Stimulated activated naive CD8-positive, alpha-beta T cell treated with anti-CD3 and anti-CD28 coated beads, Interleukin-15, Interleukin-2, amounts not matched to agents 100 ng/mL and 50 ng/mL, for 24 hours (primary cell): Measurements from ENCODE around the gene ABCC8.
A peak's percentile ranks its signal among the peaks of the same experiment; 100 is the strongest.

Experiments
- H3K27ac Mint-ChIP-seq: one replicate; pipeline ENCODE4 v1.8.0; 2021; ENCODE audit warnings: mild to moderate bottlenecking, mixed read lengths
- H3K27me3 Mint-ChIP-seq: one replicate; pipeline ENCODE4 v1.8.0; 2021; ENCODE audit warnings: mixed read lengths
- H3K36me3 Mint-ChIP-seq: one replicate; pipeline ENCODE4 v1.8.0; 2021; ENCODE audit warnings: low read depth, mixed read lengths
- H3K4me1 Mint-ChIP-seq: one replicate; pipeline ENCODE4 v1.8.0; 2021; ENCODE audit warnings: low read depth, mixed read lengths
- H3K4me3 Mint-ChIP-seq: one replicate; pipeline ENCODE4 v1.8.0; 2021; ENCODE audit warnings: mild to moderate bottlenecking, mixed read lengths
- H3K9me3 Mint-ChIP-seq: one replicate; pipeline ENCODE4 v1.8.0; 2021; ENCODE audit warnings: mixed read lengths

The ABCC8 gene

GRCh38 chr11:17388609-17389210, 87.9 kb downstream of the ABCC8 start, which contains the start of gene KCNJ11:
KCNJ11 (minus strand) TSS chr11:17388659; CDS start chr11:17388091, 568 bp downstream.
- no peaks in the 10 kb centered on the region for H3K27me3 Mint-ChIP-seq
- H3K9me3 Mint-ChIP-seq, result no peaks in the 10 kb centered on the region
- no peak within 1 kb of the TSS for H3K27ac Mint-ChIP-seq
- no peaks in the 10 kb centered on the region for H3K4me1 Mint-ChIP-seq
- H3K4me3 Mint-ChIP-seq, result peak within 1 kb of the TSS; percentile 66
- H3K36me3 Mint-ChIP-seq, result no peaks in the 10 kb centered on the region

GRCh38 chr11:17387811-17388210, 88.8 kb downstream of the ABCC8 start:
- Mint-ChIP-seq H3K27ac (no peak overlapping the region), H3K4me1 (no peaks in the 10 kb centered on the region)

GRCh38 chr11:17387254-17387653, 89.4 kb downstream of the ABCC8 start:
- no peaks in the 10 kb centered on the region for H3K27me3 Mint-ChIP-seq
- no peaks in the 10 kb centered on the region for H3K4me1 Mint-ChIP-seq
- H3K27ac Mint-ChIP-seq, result no peak overlapping the region
- no peaks in the 10 kb centered on the region for H3K9me3 Mint-ChIP-seq
- no peak overlapping the region for H3K4me3 Mint-ChIP-seq
- H3K36me3 Mint-ChIP-seq, result no peaks in the 10 kb centered on the region

More at GRCh38 chr11:17387811-17388210, 88.8 kb downstream of the ABCC8 start:
- no peaks in the 10 kb centered on the region for H3K36me3 Mint-ChIP-seq
- no peak overlapping the region for H3K4me3 Mint-ChIP-seq
- H3K27me3 Mint-ChIP-seq, result no peaks in the 10 kb centered on the region
- H3K9me3 Mint-ChIP-seq, result no peaks in the 10 kb centered on the region

GRCh38 chr11:17386331-17387084, 90.1 kb downstream of the ABCC8 start:
- no peaks in the 10 kb centered on the region for H3K9me3 Mint-ChIP-seq
- H3K4me3 Mint-ChIP-seq, result no peak overlapping the region
- no peaks in the 10 kb centered on the region for H3K4me1 Mint-ChIP-seq
- no peak overlapping the region for H3K27ac Mint-ChIP-seq
- no peaks in the 10 kb centered on the region for H3K27me3 Mint-ChIP-seq
- no peaks in the 10 kb centered on the region for H3K36me3 Mint-ChIP-seq

DNA sequence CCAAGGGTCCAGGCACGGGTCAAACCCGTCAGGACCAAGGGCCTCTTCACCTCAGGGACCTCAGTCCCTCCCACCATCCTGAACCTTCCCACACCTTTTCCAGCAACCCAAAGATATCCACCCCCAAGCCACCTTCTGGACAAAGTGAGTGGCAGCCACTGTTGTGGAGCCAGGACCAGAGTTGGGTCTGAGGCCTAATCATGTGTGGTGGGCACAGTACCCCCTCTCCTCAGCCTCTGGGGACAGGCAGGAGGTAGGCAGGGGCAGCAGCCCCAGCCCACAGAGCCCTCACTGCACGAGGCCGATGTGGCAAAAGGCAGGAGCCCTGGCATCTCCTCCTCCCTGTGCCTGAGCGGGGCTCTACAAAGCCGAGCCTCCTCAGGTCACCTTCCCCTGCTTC, 90.7 kb downstream of the ABCC8 start:
- Mint-ChIP-seq H3K36me3 (no peaks in the 10 kb centered on the region), H3K9me3 (no peaks in the 10 kb centered on the region), H3K27me3 (no peaks in the 10 kb centered on the region), H3K27ac (no peak overlapping the region), H3K4me3 (no peak overlapping the region), H3K4me1 (no peaks in the 10 kb centered on the region)

DNA sequence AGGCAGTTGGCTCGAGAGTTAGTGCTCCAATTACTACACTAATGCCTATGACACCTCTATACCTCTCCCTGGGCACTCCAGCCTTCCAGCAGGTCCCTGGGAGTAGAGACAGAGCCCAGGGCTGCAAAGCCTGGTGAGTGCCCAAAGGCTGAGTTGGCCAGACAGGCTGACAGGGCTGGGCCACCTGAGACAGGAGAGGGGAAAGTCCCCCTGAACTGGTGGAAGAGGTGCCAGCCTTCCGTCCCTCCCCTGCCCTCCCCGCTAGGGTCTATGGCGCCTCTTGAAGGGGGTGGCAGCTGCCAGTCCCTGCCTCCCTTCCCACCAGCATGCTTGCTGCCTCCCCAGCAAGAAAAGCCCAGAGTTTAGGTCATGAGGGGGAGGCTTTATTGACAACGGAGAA, 91.2 kb downstream of the ABCC8 start:
- H3K27me3 Mint-ChIP-seq, result no peaks in the 10 kb centered on the region
- H3K4me1 Mint-ChIP-seq, result no peaks in the 10 kb centered on the region
- H3K4me3 Mint-ChIP-seq, result no peak overlapping the region
- H3K27ac Mint-ChIP-seq, result no peak overlapping the region
- no peaks in the 10 kb centered on the region for H3K9me3 Mint-ChIP-seq
- no peaks in the 10 kb centered on the region for H3K36me3 Mint-ChIP-seq

GRCh38 chr11:17384002-17384511, 92.6 kb downstream of the ABCC8 start:
- H3K4me1 Mint-ChIP-seq, result no peaks in the 10 kb centered on the region
- H3K9me3 Mint-ChIP-seq, result no peaks in the 10 kb centered on the region
- H3K27ac Mint-ChIP-seq, result no peak overlapping the region
- peaks cover 3% of the 10 kb centered on the region for H3K36me3 Mint-ChIP-seq
- H3K27me3 Mint-ChIP-seq, result no peaks in the 10 kb centered on the region
- no peak overlapping the region for H3K4me3 Mint-ChIP-seq

GRCh38 chr11:17383461-17383860, 93.2 kb downstream of the ABCC8 start:
- Mint-ChIP-seq H3K27ac (no peak overlapping the region), H3K4me3 (no peak overlapping the region), H3K9me3 (no peaks in the 10 kb centered on the region), H3K36me3 (peaks cover 3% of the 10 kb centered on the region), H3K27me3 (no peaks in the 10 kb centered on the region), H3K4me1 (no peaks in the 10 kb centered on the region)

GRCh38 chr11:17382046-17382728, 94.5 kb downstream of the ABCC8 start:
- H3K36me3 Mint-ChIP-seq, result peaks cover 3% of the 10 kb centered on the region
- H3K27ac Mint-ChIP-seq, result no peak overlapping the region
- H3K4me1 Mint-ChIP-seq, result no peaks in the 10 kb centered on the region
- H3K9me3 Mint-ChIP-seq, result no peaks in the 10 kb centered on the region
- H3K4me3 Mint-ChIP-seq, result no peak overlapping the region
- no peaks in the 10 kb centered on the region for H3K27me3 Mint-ChIP-seq

DNA sequence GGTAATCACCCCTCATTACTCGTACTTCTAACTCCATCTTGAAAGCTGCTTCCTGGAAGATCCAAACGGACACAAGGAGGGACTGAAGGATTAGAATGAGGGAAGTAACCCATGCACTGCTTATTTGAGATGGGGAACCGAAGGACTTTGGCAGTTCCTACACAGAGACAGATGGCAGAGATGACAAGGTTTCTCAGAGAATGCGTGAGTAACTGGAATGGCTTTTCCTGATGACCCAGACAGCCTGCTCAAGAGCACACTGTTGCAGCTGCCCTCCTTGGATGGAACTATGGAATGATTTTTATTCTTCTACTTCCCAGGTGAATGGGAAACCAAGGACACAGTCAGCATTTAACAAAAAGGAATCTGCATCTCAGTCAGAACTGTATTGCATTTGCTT, 95.5 kb downstream of the ABCC8 start:
- no peaks in the 10 kb centered on the region for H3K4me1 Mint-ChIP-seq
- H3K4me3 Mint-ChIP-seq, result no peak overlapping the region
- no peaks in the 10 kb centered on the region for H3K27me3 Mint-ChIP-seq
- H3K27ac Mint-ChIP-seq, result no peak overlapping the region
- no peaks in the 10 kb centered on the region for H3K9me3 Mint-ChIP-seq
- H3K36me3 Mint-ChIP-seq, result peaks cover 3% of the 10 kb centered on the region

DNA sequence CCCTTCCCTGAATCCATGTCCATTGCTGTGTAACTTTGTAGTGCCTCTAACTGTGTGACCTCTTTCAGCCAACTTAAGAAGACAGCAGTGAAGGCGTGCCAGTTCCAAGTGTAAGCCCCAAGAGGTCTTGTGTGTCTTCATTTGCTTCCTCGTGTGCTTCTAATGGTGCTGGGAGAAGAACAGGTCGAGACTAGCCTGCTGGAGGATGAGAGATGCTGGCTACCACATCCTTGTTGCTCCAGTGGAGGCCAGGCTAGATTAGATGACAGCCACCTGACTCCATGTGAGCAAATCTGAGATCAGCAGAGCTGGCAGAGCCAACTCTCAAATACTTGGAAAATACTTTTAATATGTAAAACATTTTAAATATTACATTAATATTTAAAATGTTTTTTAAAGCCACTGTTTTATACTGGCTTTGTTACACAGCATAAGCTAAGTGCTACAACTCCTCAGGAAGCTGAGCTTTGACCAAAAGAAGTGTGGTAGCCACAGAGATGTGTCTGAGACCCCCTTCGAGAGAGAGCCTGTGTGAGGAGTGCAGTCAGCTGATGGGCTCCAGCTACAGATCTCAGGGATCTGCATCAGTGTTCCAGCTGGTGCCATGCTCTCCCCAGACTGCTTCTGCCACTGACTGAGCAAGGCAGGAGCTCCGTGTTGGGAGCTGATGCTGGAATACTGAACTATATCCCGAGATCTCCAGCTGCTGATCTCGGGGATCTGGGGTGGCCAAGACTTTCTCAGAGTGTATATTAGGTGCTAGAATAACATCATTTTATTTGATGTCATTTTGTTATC, 97.1 kb downstream of the ABCC8 start:
- H3K27me3 Mint-ChIP-seq, result no peaks in the 10 kb centered on the region
- no peak overlapping the region for H3K4me3 Mint-ChIP-seq
- H3K9me3 Mint-ChIP-seq, result no peaks in the 10 kb centered on the region
- no peaks in the 10 kb centered on the region for H3K4me1 Mint-ChIP-seq
- peaks cover 9% of the 10 kb centered on the region for H3K36me3 Mint-ChIP-seq
- no peak overlapping the region for H3K27ac Mint-ChIP-seq

DNA sequence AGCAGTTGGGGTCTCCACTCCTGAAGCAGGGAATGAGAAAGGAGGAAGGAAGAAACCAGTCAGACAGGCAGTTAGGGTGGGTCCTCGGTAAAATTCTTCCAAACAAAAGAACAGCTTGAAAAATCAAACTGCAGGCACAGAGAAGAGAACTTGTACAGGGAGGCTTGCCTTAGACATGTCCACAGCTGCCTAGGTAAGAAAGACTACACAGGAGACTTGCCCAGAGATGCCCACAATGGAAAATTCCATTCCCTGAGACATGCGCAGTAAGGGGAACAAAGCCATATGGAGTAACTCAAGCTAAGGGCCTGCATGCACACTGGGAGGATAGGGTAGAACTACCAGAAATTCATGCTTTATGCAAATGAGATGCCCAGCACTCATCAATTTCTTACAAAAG, 98.0 kb downstream of the ABCC8 start:
- Mint-ChIP-seq H3K27ac (no peak overlapping the region), H3K4me1 (no peaks in the 10 kb centered on the region), H3K4me3 (no peak overlapping the region), H3K9me3 (no peaks in the 10 kb centered on the region), H3K36me3 (peaks cover 14% of the 10 kb centered on the region), H3K27me3 (no peaks in the 10 kb centered on the region)

- H3K27me3 Mint-ChIP-seq, result no peaks in the 10 kb centered on the region
- no peaks in the 10 kb centered on the region for H3K4me1 Mint-ChIP-seq
- peaks cover 30% of the 10 kb centered on the region for H3K36me3 Mint-ChIP-seq
- no peak overlapping the region for H3K4me3 Mint-ChIP-seq
- H3K9me3 Mint-ChIP-seq, result peaks cover 7% of the 10 kb centered on the region
- no peak overlapping the region for H3K27ac Mint-ChIP-seq
Measured at GRCh38 chr11:17376493-17376892, 100.2 kb downstream of the ABCC8 start.

GRCh38 chr11:17375547-17375946, 101.1 kb downstream of the ABCC8 start:
- no peaks in the 10 kb centered on the region for H3K4me1 Mint-ChIP-seq
- no peak overlapping the region for H3K27ac Mint-ChIP-seq
- peaks cover 40% of the 10 kb centered on the region for H3K36me3 Mint-ChIP-seq
- no peak overlapping the region for H3K4me3 Mint-ChIP-seq
- H3K9me3 Mint-ChIP-seq, result peaks cover 16% of the 10 kb centered on the region
- H3K27me3 Mint-ChIP-seq, result no peaks in the 10 kb centered on the region
